Mesothelial cell of epicardium (in vitro differentiated cells): ENCODE measurements around the gene PYGO2. TPM values are rescaled to one million over a fixed set of nuclear protein-coding genes. Genes with fewer than 3 reads are reported as not detected.

Source experiments
- DNase-seq, 2 experiments: peaks; one replicate each; pipeline ENCODE4 v3.0.0; 2021; ENCODE audit warnings: low spot score in 2 of 2; ENCODE audit not compliant: unreplicated experiment in 2 of 2
- H3K27ac Mint-ChIP-seq: 2 replicates; pipeline ENCODE4 v1.8.0; 2021; ENCODE audit warnings: mixed read lengths
- H3K27me3 Mint-ChIP-seq: 2 replicates; pipeline ENCODE4 v1.8.0; 2021; ENCODE audit warnings: low read depth, mixed read lengths
- H3K36me3 Mint-ChIP-seq: 2 replicates; pipeline ENCODE4 v1.8.0; 2021; ENCODE audit warnings: mixed read lengths
- H3K4me1 Mint-ChIP-seq: 2 replicates; pipeline ENCODE4 v1.8.0; 2021; ENCODE audit warnings: mixed read lengths
- H3K4me3 Mint-ChIP-seq: 2 replicates; pipeline ENCODE4 v1.8.0; 2021; ENCODE audit warnings: mild to moderate bottlenecking, moderate library complexity, mixed read lengths
- H3K9me3 Mint-ChIP-seq: 2 replicates; pipeline ENCODE4 v1.8.0; 2021; ENCODE audit warnings: mixed read lengths
- total RNA-seq: library from RNA; stranded (reverse); gene quantifications from 3 replicates; pipeline ENCODE4 v1.2.1, GENCODE V29; 2021
- TF ChIP-seq, protein P1 (sequence below): fragments of 200-600 bp; sonication (generic); IDR thresholded peaks from one replicate; pipeline ENCODE4 v1.5.0; 2021; ENCODE audit warnings: antibody characterized with exemption; ENCODE audit not compliant: unreplicated experiment

PYGO2 gene
- total RNA-seq, 1 donor from 2014 or later, result 44.6 TPM

DNA sequence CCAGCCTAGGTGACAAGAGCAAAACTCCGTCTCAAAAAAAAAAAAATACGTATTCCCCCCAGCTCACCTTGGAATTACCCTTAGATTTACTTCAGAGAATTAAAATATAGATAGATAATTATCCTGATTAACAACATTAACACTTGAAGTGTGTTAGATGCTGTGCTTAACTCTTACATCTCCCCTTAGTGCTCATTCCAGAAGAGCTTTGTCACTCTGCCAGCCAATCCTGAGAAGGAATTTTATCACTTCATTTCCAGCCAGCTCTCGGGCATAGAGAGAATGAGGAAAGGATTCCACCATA, 10.6 kb upstream of the PYGO2 start:
- Mint-ChIP-seq H3K4me1 (peaks cover 40% of the 10 kb centered on the region), H3K27ac (no peak overlapping the region), H3K9me3 (no peaks in the 10 kb centered on the region), H3K36me3 (peaks cover 5% of the 10 kb centered on the region), H3K27me3 (no peaks in the 10 kb centered on the region), H3K4me3 (no peak overlapping the region)
- DNase-seq, result no peak
- TF ChIP-seq, protein P1, sequence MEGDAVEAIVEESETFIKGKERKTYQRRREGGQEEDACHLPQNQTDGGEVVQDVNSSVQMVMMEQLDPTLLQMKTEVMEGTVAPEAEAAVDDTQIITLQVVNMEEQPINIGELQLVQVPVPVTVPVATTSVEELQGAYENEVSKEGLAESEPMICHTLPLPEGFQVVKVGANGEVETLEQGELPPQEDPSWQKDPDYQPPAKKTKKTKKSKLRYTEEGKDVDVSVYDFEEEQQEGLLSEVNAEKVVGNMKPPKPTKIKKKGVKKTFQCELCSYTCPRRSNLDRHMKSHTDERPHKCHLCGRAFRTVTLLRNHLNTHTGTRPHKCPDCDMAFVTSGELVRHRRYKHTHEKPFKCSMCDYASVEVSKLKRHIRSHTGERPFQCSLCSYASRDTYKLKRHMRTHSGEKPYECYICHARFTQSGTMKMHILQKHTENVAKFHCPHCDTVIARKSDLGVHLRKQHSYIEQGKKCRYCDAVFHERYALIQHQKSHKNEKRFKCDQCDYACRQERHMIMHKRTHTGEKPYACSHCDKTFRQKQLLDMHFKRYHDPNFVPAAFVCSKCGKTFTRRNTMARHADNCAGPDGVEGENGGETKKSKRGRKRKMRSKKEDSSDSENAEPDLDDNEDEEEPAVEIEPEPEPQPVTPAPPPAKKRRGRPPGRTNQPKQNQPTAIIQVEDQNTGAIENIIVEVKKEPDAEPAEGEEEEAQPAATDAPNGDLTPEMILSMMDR, result no peak

DNA sequence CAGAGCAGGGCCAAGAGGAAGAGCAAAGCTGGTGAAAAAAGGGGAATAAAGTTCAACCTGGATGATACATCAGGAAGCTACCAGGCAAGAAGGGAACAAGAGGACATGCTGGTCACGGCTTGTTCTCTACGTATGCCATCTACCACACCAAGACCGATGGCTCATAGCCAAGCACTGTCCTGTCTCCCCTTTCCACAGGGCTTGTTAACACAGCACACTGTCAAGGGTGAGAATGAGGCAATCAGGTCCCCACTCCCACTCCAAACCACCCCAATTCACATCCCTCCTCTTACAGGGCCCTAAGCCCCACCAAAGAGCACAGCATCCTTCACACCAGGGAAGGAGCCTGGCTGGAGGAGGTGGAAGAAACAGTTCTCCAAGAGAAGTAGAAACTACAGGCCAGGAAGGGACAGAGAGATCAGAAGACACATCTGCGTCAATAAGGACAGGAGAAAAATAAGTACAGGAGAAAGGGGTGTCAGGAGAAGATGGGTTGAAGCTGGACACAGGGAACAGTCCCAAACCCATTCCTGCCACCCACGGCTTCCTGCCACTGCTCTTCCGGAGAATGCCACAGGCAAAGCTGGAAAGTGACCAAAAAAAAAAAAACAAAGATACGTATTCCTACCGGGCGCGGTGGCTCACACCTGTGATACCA, 9.9 kb upstream of the PYGO2 start:
- Mint-ChIP-seq H3K27ac (no peak overlapping the region), H3K27me3 (no peaks in the 10 kb centered on the region), H3K4me3 (peak overlapping the region; percentile 59), H3K36me3 (peaks cover 5% of the 10 kb centered on the region), H3K4me1 (peaks cover 40% of the 10 kb centered on the region), H3K9me3 (no peaks in the 10 kb centered on the region)
- DNase-seq, result no peak
- TF ChIP-seq, protein P1, result no peak

DNA sequence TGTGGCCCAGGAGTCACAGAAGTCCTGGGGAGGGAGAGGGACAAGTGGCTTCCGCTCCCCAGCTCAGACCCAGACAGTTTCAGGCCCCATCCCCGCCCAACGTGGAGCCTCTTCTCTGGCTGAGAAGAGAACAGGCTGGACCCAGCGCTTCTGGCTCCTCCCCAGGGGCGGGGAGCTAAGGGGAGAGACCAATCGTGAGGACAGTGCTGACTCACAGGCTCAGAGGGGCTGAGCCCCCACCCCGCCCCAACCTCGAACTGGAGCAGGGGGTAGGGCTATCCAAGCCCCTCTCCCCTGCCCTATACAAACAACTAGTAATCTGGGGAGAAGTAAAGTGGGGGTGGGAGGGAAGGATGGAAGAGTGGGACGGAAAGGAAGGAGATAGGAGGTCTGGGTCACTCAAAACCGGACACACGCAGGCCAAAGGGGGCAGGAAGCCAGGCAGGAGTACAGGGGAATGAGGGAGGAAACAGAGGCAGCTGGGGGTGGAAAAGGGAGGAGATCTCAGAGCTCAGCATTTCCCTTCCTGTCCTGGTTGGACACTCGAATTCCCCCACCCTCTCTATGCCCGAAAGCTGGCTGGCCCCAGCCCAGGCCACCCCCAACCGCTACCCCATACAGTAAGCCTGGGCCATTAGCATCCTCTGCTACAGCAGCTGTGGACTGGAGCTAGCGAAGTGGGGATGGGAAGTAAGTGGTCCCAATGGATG, 9.2 kb upstream of the PYGO2 start, which contains the start of gene SHC1:
TSS of gene SHC1 (minus strand) at position 117 of the 710 bp plus-strand sequence. CDS start 221 bp downstream, outside the sequence.
- no peaks in the 10 kb centered on the region for H3K9me3 Mint-ChIP-seq
- H3K4me3 Mint-ChIP-seq, result peak within 1 kb of the TSS; percentile 59
- TF ChIP-seq, protein P1, result no peak
- H3K4me1 Mint-ChIP-seq, result peaks cover 40% of the 10 kb centered on the region
- H3K27me3 Mint-ChIP-seq, result no peaks in the 10 kb centered on the region
- H3K27ac Mint-ChIP-seq, result peak within 1 kb of the TSS; percentile 13
- H3K36me3 Mint-ChIP-seq, result peaks cover 5% of the 10 kb centered on the region
- DNase-seq, result peak; percentile 74 to 85

DNA sequence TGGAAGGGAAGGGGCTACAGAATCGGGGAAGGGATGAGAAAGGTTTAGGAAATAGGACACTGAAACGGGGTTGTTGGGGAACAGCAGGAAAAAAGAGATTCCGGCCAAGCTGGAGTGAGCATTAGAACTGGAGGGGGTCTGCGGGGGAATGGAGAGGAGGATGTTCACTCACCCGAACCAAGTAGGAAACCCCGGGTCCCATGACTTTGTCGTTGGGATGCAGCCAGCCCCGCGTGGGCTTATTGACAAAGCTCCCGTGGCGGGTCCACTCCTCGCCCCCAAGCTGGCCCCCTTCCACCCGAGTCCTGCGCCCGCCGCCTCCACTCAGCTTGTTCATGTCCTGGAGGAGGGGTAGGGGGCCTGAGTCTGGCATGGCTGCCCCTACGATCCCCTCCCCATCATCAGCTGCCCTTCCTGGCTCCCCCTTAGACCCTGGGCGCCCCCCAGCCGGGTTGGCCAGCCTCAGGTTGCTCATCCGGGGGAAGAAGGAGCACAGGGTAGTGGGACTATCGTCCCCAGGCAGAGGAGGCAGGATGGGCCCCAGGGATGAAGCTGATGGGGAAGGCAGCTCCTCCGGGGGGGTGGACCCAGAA, 8.4 kb upstream of the PYGO2 start:
- peak overlapping the region; percentile 13 for H3K27ac Mint-ChIP-seq

DNA sequence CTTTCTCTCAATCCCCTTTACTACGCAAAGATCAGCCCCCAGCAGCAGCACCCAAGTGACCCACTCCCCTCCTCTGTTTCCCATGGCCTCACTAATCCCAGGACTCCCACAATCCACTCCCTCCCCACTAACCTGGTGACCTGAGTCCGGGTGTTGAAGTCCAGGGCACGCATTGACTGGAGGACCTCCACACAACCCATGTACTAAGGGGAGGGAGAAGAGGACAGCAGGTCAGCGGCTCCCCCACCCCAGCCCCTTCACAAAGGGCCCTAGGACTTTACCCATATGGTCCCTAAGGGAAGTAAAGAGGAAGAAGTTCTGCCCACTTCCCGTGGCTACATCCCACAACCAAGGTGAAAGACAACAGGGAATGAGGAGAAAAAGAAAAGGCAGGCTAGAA, 7.7 kb upstream of the PYGO2 start:
- Mint-ChIP-seq H3K9me3 (no peaks in the 10 kb centered on the region), H3K27ac (peak overlapping the region; percentile 13), H3K4me3 (peak overlapping the region; percentile 59), H3K36me3 (peaks cover 9% of the 10 kb centered on the region), H3K4me1 (peaks cover 40% of the 10 kb centered on the region), H3K27me3 (no peaks in the 10 kb centered on the region)
- no peak for DNase-seq
- TF ChIP-seq, protein P1, result no peak

More for the DNA sequence above, 8.4 kb upstream of the PYGO2 start:
- Mint-ChIP-seq H3K27me3 (no peaks in the 10 kb centered on the region), H3K4me1 (peaks cover 40% of the 10 kb centered on the region), H3K4me3 (peak overlapping the region; percentile 59), H3K9me3 (no peaks in the 10 kb centered on the region), H3K36me3 (peaks cover 9% of the 10 kb centered on the region)
- DNase-seq, result no peak
- TF ChIP-seq, protein P1, result no peak
